Fibroblast of villous mesenchyme (primary cell): Measurements from ENCODE around the gene NES. TPM values are rescaled to one million over a fixed set of nuclear protein-coding genes. Genes with fewer than 3 reads are reported as not detected.

ENCODE experiments used
- DNase-seq: peaks from one replicate; pipeline ENCODE4 v3.0.0-alpha.2; 2010; ENCODE audit warnings: low read depth
- H3K4me3 ChIP-seq: 2 replicates; pipeline ENCODE4 v1.5.1; 2011; ENCODE audit warnings: low read depth, mild to moderate bottlenecking, low read length
- total RNA-seq: library from RNA; depleted of rRNA; stranded (reverse); fragments of >200 nt; gene quantifications from 2 replicates; pipeline ENCODE4 v1.2.3, GENCODE V29; 2012
- TF ChIP-seq, protein P1 (sequence below): IDR thresholded peaks from 2 replicates; pipeline ENCODE4 v1.5.1; 2012; ENCODE audit warnings: low read depth, mild to moderate bottlenecking, low read length; ENCODE audit not compliant: insufficient read depth

The NES gene
- total RNA-seq, 1 donor = 66.9 TPM

DNA sequence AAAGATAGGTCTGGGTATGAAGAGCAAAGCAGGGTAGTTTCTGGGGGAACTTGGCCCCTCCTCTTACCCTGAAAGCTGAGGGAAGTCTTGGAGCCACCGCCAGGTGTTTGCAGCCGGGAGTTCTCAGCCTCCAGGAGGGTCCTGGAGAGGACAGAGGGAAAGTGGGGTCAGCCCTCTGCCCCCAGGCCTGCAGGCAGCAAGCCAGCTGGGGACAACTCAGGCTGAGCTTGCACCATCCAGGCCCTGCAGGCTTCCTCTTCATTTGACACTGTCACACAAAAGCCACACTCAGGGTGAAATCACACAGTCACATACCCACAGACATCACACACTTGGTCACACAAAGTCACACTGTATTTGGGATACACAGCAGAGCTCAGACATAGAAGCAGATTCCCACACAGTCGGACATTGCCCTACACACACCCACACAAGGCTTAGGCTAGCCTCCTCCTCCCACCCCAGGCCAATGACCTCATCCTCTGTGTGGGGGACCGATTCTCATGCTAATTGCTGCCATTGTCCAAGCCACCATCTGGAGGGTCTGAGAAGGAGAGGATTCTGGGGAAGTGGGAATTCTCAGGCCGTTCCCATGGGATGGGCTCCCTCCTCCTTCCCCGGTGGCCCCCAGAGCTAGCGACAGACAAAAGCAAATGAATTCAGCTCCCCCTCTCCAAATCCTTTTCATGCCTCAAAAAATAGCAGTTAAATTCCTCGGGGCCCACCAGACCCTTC, 3.7 kb downstream of the NES start:
- DNase-seq = no peak
- H3K4me3 ChIP-seq = no peak overlapping the region
- TF ChIP-seq, protein P1, sequence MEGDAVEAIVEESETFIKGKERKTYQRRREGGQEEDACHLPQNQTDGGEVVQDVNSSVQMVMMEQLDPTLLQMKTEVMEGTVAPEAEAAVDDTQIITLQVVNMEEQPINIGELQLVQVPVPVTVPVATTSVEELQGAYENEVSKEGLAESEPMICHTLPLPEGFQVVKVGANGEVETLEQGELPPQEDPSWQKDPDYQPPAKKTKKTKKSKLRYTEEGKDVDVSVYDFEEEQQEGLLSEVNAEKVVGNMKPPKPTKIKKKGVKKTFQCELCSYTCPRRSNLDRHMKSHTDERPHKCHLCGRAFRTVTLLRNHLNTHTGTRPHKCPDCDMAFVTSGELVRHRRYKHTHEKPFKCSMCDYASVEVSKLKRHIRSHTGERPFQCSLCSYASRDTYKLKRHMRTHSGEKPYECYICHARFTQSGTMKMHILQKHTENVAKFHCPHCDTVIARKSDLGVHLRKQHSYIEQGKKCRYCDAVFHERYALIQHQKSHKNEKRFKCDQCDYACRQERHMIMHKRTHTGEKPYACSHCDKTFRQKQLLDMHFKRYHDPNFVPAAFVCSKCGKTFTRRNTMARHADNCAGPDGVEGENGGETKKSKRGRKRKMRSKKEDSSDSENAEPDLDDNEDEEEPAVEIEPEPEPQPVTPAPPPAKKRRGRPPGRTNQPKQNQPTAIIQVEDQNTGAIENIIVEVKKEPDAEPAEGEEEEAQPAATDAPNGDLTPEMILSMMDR = no peak

DNA sequence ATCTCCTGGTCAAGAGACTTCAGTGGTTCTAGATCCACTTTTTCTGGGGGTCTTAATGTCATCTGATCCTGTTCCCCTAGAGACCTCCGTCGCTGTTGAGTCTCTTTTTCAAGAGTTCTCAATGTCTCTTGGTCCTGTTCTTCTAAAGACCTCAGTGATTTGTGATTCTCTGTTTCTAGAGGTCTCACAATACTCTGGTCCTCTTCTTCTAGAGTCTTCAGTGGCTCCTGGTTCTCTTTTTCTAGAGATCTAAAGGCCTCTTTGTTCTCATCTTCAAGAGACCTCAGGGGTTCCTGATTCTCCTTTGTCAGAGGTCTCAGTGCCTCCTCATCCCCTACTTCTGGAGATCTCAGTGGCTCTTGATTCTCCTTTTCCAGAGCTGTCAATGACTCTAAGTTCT, 5.4 kb downstream of the NES start:
- TF ChIP-seq, protein P1 = no peak
- H3K4me3 ChIP-seq = no peak overlapping the region
- DNase-seq = no peak

DNA sequence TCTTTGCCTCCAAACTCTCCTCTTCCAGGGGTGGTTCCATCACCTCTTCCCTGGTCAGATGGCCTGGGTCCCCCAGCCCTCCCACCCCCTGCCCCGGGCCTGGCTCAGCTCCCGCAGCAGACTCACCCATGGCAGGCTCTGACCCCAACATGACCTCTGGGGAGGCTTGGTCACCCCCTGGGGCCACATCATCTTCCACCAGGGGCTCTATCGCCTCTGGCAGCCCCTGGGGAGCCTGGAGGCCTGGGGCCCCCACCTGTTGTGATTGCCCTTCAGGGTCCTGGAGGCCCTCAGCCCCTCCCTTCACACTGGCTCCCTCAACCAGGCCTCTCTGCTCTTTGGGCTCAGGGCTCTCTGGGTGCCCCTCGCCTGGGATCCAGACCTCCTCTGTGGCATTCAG, 6.4 kb downstream of the NES start:
- H3K4me3 ChIP-seq = no peak overlapping the region
- no peak for DNase-seq
- TF ChIP-seq, protein P1 = no peak

DNA sequence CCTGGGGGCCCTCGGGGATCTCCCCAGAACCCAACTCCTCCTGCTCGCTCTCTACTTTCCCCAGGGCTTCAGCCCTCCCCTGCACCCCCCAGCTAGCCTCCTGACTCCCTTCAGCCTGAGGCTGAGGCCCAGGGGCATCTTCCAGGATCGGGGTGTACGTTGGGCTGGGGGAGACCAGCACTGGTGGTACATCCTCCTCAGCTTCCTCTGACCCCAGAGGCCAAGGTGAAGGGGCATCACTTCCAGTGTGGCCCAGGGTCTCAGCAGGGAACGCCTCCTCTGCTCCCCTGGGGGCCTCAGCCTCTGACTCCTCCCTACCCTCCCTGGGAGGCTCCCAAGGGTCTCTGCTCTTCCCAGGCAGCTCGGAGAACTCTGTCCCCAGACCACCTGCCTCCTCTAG, 6.8 kb downstream of the NES start:
- DNase-seq = no peak
- TF ChIP-seq, protein P1 = no peak
- no peak overlapping the region for H3K4me3 ChIP-seq

DNA sequence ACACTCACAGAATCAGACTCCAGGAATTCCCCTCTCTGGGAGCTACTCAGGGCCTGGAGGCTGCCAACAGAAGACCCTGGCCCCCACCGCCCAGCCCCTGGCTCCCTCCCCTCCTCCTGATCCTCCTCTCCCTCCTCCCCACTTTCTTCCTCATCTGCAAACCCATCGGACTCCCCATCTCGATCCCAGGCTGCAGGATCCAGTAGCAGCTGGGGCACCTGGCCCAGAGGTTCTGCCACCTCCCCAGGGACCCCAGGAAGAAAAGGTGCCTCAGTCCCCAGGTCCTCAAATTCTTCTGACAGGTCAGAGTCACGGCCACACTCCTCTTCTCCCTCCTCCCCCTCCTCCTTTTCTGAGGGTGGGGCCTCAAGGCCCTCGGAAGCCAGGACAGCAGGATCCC, 7.4 kb downstream of the NES start:
- no peak for DNase-seq
- TF ChIP-seq, protein P1 = no peak
- H3K4me3 ChIP-seq = no peak overlapping the region

DNA sequence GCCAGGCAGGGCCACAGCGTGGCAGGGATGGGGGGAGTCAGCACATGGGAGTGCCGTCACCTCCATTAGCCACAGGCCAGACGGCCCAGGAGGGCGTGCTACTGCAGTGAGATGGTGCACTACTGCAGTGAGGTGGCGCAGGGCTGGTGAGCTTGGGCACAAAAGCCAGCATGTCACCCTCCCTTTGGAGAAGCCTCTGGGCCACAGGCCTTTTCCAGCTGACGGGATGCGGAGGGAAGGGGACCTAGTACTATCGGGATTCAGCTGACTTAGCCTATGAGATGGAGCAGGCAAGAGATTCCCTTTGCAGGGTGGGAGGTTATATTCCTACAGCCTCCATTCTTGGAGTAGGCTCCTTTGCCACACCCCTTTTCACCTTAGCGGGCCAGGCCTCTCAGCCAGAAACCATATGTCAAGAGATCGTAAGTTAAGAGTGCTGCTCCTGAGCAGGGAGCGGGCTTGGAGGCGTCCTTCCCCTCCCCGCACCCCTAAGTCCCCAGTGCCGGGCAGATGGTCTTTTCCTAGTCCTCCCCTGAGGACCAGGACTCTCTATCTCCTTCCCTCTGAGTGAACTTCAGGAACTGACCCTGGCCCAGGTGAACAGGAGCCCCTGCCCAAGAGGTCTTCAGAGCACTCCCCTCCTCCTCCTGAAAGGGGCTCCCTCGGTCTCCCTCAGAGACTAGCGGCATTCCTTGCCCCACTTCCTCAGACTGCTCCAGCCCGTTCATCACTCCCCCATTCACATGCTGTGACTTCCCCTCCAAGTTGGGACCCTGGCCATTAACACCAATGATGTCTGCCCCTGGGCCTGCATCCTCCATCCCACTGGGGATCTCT, 8.2 kb downstream of the NES start:
- no peak overlapping the region for H3K4me3 ChIP-seq
- TF ChIP-seq, protein P1 = no peak
- DNase-seq = no peak
